Stimulated activated CD4-positive, alpha-beta T cell treated with anti-CD3 and anti-CD28 coated beads, Interleukin-4, amount 100 ng/mL, for 4 hours (primary cell): ENCODE results near the gene CTCF.
"Not testable (repeated sequence)": the region's sequence is repeated elsewhere in the genome, so short reads cannot be mapped to it uniquely, and the experiment has no call there.

Experiments used
- DNase-seq, 2 experiments: peaks; one replicate each; pipeline ENCODE4 v3.0.0-alpha.2; 2020

CTCF gene, protein sequence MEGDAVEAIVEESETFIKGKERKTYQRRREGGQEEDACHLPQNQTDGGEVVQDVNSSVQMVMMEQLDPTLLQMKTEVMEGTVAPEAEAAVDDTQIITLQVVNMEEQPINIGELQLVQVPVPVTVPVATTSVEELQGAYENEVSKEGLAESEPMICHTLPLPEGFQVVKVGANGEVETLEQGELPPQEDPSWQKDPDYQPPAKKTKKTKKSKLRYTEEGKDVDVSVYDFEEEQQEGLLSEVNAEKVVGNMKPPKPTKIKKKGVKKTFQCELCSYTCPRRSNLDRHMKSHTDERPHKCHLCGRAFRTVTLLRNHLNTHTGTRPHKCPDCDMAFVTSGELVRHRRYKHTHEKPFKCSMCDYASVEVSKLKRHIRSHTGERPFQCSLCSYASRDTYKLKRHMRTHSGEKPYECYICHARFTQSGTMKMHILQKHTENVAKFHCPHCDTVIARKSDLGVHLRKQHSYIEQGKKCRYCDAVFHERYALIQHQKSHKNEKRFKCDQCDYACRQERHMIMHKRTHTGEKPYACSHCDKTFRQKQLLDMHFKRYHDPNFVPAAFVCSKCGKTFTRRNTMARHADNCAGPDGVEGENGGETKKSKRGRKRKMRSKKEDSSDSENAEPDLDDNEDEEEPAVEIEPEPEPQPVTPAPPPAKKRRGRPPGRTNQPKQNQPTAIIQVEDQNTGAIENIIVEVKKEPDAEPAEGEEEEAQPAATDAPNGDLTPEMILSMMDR

DNA sequence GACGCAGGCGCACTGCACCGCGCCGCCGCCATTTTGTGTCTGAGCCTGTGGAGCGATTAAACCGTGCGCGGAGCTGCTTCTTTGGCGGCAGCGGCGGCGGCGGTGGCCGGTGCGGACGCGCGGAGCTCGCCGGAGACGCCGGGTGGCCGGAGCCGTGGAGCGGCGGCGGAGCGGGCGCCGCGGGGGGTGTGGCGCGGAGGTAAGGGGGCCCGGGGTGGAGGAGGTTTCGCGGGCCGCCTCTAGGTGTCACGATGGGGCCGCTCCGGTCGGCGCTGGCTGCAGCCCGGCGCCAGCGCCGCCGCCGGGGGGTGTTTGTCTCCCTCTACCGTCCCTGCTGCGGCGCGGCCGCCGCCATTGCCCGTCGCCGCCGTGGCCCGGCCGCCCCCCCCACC lies at the start of gene CTCF:
Gene CTCF (plus strand): TSS at position 1 of the 392 bp plus-strand sequence. CDS start 48,307 bp downstream, outside the sequence.
- peak; percentile 78 to 81 for DNase-seq

DNA sequence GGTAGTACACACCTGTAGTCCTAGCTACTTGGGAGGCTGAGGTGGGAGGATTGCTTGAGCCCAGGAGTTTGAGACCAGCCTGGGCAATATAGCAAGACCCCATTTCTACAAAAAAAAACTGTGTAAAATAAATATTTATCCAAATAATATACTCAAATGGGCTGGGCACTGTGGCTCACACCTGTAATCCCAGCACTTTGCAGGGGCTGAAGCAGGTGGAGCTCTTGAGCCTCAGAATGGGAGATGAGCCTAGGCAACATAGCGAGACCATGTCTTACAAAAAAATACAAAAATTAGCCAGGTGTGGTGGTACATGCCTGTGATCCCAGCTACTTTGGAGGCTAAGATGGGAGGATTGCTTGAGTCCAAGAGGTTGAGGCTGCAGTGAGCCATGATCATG lies 48.4 kb upstream of the CTCF start:
- DNase-seq: not testable (repeated sequence)

DNA sequence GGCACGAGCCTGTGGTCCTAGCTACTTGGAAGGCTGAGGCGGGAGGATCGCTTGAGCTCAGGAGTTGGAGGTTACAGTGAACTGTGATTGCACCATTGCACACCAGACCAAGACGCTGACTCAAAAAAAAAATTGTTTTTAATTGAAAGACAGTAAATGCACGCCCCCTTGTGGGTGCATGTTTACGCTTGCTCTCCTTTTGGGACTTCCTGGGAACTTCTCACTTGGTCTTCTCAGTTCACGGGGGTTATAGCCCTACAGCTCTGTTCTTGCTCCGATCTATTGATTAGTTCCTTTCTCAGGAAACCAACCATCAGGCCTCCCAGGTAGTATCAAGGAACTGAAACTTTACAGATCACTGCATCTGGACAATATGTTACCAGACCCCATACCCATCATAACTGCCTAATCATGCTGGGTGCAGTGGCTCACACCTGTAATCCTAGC lies 47.9 kb upstream of the CTCF start:
- DNase-seq: peak; percentile 67 to 75

DNA sequence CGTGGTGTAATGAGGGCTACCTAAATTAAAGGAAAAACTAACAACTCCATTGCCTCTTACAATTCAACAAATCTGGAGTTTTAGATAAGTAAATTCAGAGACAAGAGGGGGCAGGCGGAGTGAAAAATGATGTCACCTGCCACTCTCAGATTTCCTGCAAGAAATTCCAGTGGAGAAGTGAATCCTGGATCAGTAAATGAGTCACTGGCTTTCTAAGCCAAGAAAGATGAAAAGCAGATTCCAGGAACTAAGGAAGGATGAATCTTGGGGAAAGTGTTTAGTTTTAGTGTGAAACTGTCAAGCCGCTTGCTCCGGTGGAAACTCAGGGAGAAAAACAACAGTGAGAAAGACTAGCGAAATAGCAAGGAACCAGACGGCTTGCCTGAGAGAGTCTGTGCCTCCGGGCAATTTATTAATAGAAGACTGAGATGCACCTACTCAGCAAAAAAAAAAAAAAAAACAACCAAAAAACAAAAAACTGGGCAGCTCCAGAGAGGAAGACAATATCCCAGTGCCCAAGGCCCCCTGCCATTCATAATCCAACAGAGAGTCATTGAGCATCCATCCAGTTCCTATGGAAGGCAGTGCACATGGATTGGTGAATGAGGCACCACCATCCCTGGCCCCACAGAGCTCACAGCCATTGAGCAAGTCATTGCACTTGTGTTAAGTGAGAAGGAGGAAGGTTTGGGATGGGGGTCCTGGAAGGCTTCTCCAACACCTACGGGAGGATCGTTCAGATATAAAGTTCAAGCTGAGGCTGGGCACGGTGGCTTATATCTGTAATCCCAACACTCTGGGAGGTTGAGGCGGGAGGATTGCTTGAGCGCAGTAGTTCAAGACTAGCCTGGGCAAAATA lies 45.8 kb upstream of the CTCF start:
- DNase-seq: no peak

DNA sequence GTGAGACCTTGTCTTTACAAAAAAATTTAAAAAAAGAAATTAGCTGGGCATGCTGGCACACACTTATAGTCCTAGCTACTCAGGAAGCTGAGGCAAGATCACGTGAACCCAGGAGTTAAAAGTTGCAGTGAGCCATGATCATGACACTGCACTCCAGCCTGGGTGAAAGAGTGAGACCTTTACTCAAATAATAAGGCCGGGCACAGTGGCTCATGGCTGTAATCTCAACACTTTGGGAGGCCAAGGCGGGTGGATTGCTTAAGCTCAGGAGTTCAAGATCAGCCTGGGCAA lies 45.2 kb upstream of the CTCF start:
- DNase-seq: no peak

DNA sequence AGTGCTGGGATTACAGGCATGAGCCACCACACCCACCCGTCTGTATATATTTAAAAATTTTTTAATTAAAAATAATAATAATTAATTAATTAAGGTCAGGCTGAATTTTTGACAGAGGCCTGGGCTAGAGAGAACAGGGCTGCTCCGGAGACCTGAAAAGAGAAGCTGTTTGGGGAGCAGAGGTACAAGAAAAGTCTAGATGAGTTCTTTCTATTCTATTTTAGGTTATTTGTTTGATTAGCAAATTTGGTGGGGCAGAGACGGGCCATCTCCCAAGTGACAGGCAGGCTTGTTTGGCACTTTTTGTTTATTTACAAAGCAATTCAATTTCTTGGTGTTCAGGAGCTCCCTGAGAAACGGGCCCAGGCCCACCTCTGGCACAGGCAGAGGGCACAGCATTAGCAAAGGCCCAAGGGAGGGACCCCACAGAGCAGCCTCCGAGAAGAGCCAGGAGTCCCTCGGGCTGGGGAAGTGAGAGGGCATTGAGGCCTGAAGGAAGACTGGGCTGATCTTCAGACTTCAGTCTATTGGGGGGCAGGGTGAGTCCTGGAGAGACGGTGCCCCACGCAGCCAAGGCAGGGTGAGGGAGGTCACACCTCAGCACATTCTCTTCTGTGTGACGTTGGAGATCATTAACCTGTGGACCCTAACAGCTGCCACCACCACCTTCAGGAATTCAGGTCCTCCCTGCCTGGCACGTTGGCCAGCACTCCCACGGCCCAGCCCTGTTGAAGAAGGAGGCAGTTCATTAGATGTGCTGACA lies 44.5 kb upstream of the CTCF start:
- no peak for DNase-seq

DNA sequence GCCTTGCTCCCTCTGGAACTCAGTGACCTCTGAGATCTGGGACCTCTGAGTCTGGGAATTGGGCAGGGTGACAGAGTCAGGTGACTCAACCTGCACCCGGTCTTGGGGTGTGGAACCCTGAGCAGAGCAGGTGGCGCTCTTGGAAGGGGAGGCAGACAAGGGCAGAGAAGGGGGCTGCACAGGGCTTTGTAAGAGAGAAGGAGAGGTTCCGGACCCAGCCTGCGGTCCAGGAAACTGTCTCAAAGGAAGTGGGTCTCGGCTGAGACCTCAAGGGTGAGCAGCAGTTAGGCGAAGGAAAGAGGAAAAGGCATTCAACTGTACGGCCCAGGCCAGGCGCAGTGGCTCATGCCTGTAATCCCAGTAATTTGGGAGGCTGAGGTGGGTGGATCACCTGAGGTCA lies 43.6 kb upstream of the CTCF start:
- no peak for DNase-seq

DNA sequence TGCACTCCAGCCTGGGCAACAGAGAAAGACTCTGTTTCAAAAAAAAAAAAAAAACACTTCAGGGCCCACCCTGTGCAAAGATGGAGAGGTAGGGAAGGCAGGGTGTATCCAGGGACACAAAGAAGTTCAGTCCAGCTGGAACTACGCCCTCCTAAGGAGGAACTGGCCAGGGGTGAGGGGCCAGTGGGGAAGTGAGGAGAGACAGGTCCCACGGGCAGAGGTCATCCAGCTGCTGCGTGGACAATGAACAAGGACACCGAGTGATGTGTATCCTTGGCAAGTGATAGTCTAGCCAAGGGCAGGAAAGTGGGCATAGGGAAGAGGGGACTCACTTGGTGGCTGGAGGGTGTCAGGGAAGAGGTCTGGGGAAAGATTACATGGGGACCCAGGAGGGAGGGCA lies 43.1 kb upstream of the CTCF start:
- no peak for DNase-seq

DNA sequence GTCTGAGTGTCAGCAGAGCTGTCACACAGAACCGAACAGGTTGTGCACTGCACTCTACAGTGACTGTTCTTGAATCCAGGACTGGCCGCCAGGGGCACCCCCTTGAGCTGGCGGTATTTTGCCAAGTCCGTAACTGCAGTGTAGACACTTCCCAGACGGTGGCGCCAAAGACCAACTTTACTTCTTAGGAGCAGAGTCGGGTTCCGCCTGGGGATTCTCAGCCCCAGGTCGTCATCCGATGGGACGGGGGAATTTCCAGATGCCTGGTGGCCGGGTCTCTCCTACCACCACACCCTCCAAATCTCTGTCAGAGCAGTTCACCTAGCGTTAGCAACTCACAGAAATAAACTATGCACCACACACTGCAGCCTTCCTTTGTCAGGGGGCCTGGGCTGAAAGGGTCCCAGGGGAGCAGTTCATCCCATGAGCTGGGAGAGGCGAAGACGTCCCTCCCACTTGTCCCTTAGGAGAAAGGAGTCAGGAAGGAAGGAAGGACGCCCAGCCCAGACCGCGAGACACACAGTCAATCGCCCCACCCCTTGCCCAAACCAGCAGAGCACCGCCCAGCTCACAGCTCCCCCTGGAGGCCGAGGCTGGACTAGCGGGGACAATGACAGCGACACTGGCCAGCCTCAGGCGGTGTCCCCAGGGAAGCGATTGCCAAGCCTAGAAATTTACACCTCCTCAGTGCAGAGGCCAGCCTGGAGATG lies 41.1 kb upstream of the CTCF start:
- peak; percentile 94 to 97 for DNase-seq

DNA sequence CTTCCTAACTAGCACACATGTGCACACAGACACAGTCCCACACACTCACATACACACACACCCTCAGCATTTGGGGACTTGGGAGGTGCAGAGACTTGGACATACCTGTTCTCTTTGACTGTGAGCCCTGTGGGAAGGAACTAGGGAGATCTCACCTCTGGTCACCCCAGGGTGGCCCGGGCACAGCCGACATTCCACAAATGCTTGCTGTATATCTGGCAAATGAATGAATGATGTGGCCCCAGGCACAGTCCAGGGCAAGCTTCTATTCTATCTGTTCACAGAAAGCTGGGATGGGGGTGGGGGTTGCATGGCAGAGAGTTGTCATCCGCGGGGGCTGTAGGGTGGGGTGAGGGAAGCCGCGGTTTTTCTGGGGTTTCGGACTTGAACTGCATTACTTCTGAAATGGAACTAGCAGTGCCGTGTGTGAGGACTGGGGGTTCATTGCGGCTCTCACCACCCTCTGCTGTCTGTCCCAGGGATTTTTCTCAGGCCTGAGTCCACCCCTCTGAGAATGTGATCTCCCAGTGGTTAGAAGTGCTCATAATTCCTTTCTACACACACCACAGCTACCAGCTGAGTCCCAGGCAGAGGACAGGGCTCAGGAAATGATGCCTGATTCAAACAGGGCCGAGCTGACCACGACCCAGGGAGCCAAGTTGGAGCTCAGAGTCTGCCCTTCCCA lies 37.0 kb upstream of the CTCF start:
- DNase-seq: no peak

DNA sequence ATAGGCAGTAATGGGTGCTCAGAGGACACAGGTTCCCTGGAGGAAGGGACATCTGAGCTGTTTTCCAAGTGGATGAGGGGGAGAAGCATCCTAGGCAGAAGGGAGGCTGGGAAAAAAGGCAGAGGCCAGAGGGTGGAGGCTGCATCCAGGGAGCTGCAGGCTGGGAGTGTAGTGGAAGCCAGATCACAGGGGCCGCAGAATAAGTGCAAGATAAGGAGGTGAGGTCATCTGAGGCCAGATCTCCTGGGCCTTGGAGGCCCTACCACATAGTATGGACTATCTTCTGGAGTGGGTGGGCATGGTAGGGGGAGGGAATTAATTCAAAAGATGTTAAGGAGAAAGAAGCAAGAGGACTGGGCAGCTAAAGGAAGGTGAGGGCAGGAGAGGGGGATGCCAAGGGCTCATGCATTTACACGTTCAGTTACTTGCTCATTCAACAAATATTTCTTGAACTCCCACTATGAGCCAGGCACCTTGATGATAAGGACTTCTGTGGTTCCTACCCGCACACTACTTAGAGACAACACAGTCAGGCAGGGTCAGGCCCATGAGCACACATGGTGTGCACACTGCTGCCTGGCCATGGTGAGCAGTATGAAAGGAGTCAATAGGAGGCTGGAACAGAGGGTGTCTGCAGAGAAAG lies 36.1 kb upstream of the CTCF start:
- no peak for DNase-seq

DNA sequence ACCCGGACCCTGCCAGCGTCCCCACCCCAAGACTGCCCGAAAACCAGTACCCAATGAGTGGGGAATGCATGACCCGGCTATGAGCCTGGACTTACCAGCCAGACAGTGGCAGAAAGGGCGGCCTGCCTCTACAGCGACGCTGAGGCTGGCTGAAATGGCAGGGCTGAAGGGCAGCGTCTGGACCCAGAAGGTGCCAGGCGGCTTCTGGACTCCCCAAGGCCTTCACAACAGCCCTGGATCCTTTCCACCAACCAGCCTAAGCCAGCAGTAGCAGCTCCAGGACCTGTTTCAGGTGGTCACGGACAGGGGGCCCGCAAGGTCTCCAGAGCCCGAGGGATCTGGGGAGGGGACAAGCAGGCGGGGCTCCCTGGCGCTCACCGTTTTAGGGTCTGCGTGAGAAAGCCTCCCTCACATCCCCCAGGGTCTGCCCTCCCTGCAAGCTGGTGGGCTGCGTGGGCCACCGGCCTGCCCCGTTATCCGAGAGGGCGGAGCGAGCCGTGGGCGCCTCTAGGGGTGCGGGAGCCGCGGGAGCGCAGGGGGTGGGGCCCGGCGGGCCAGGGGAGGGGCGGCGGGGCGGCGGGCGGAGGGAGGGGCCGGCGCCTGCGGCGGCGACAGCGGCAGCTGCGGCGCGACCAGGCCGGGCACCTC lies 34.0 kb upstream of the CTCF start, which contains the start of gene RIPOR1:
Gene RIPOR1 (plus strand): TSS at position 608 of the 648 bp plus-strand sequence. CDS start 9,618 bp downstream, outside the sequence.
- peak; percentile 46 to 57 for DNase-seq

DNA sequence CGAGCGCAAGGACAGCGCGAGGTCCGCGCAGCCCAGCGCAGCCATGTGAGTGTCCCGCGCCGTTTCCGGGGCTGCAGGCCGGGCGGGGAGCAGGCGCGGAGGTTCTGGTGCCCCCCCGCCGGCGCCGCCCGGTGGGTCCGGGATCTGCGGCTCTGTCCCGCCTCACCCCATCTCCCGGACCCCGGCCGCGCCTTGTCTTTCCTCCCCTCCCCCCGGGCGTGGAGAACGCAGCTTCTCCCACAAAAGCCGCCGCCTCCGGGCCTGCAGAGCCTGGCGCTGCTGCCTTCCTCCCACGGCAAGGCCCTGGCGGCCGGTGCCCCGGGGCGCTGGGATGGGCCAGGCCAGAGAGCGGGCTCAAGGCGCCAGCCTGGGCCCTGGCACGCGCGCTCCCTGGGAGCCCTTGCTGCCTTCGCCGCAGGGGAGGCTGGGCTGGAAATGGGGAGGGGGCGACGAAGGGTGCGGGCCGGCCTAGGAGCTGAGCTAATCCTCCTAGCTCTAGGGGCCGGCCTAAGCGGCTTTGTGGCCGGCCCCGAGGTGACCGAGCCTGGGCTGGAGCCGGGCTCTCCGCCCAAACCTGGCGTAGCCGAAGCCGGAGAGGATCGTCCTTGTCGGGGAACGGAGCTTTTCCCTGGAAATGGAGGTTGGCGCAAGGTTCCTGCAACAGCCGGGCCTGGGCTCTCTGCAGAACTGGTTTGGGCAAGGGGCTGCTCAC lies 33.3 kb upstream of the CTCF start:
- peak in 1 of 2 experiments; percentile 37 for DNase-seq

DNA sequence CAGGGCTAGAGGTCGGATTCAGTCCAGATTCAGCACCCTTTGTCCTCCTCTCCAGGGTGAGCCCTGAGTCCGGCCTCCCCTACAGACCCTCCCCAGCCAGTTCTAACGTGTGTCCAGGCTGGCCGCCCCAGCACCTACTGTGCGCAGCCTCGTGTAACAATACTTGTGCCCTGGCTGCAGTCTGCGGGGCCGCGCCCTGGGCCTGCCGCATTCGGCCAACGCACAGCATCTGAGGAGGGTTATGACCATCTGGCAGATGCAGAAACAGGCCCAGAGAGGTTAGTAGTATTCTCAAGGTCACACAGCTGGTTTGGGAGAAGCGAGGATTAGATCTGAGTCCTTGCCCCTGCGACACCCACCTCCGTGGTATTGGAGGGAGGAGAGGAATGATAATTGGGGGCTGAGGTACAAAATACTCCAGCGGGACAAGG lies 32.7 kb upstream of the CTCF start:
- DNase-seq: no peak

DNA sequence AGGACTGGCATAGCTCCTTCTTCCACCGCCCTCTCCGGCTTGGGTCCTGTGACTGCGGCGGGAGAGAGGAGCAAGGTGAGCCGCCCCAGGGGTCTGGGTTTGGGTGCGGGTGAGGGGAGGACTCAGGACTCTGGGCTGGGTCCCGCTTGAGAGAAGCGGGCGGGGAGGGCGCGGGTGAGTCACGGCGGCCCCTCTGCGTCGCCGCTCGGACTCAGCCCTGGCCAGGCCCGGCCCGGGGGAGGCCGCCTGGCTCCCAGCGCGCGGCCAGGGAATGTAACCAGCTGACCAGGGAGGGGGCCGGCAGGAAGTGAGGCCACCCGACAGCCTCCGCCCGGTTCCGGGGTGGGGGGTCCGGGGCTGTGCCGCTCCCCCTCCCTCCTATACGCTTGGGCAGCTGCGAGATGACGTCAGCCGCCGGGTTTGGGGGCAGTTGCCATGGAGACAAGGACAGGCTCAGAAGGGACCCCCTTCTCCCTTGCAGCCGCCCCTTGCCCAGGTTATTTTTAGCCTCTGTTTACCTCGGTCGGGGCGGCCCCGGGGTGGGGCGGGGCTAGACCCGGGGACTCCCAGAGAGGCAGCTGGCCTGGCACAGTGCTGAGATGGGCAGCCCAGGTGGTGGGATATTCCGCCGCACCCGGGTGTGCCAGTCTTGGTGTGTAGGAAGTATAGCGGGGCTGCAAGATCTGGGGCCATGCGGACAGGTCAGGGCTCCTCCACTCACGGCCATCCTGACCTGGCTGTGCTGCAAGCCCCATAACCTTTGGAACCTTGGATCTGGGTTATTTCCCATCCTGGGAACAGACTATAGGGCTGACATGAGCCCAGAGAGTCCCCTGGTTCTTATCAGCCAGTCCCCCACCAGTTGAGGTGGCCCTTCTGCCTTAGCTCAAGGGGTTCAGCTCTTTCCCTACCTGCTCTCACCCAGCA lies 32.0 kb upstream of the CTCF start:
- DNase-seq: no peak

DNA sequence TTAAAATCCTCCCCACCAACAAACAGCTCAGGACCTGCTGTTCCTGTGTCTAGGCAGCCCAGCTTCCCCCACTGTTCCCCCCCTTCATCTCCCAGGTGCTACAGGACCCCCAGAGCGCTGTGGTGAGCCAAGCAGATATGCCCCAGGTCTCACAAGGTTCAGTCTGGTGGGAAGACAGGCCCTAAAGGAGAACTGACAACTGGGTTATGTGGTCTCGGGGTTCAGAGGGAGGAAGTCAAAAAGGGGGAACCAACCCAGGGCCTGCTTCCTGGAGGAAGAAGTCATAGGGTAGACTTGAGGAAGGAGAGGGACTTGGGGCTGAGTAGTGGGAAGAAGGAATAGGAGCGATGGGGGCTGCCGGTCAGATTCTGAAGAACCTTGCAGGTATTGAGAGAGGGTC lies 31.1 kb upstream of the CTCF start:
- no peak for DNase-seq

DNA sequence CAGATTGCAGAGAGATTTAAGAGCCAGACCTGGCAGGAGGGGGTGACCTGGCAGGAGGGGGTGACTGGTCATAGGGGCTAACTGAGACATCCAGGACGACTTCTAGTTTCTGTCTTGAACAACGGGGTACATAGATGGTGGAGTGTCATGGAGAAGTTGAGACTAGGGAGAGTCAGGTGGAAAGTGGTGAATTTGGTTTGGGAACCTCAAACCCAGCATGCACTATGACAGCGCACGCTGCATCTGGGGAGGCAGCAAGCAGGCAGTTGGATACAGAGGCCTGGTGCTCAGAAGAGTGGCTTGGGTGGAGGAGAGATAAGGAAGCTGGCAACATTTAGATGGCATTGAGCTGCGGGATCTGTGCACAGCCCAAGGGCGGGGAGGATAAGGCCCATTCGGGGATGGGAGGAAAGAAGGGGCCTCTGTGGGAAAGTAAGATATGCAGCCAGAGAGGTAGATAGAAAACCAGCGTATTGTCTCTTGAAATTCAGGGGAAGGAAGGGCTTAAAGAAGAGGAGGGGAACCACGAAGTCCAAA lies 29.2 kb upstream of the CTCF start:
- no peak for DNase-seq

DNA sequence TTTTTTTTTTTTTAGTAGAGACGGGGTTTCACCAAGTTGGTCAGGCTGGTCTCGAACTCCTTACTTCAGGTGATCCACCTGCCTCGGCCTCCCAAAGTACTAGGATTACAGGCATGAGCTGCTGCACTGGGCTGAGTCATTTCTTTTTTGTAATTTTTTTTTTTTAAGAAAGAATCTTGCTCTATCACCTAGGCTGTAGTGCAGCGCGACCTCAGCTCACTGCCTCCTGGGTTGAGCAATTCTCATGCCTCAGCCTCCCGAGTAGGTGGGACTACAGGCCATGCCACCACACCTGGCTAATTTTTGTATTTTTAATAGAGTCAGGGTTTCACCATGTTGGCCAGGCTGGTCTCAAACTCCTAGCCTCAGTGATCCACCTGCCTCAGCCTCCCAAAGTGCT lies 28.3 kb upstream of the CTCF start:
- DNase-seq: not testable (repeated sequence)
